ENCODE results near the gene ZNF324. TPM values are rescaled to one million over a fixed set of nuclear protein-coding genes. Genes with fewer than 3 reads are reported as not detected.

The ZNF324 gene
- total and polyA plus RNA-seq, 2 of the 13 experiments (the other 11 are each of a cell fraction or from before 2014, with no cell fraction given): 1.1 to 4.7 TPM

DNA sequence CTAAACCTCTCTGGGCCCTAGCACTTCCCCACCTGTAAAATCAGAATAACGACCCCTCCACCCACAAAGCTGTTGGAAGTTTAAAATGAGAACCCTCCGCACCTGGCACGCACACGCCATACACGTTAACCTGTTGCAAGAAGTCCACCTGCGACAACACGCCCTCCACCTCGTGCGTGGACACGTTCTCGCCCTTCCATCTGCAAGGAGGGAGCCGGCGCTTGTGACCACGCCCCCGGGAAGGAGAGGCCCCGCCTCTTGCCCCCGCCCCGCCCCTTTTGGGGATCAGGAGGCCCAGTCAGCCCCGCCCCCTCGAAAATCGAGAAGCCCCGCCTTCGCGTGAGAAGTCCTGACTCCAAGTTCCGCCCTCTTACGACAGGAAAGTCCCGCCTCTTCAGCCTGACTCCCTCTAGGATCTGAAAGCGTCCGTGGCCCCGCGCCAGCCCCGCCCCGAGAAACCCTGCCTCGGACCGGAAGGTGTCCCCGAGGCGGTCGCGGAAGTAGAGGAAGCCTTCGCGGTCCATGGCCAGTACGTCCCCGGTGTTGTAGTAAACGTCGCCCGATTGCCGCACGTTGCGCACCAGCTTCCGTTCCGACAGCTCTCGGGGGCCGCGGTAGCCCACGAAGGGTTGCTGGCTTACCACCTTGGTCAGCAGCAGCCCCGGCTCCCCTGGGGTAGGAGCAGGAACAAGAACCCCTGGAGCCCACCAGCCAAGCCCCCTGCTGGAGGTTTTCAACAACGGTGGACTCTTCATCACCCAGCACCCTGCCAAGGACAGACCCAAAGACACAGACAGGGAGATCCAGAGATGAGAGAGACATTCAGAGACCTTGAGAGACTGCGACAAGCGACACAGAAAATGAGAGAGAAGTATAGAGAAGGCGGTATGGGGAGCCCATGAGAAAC is 32.4 kb downstream of the ZNF324 start (continued):
- 0 out of 2 replicates have a peak, but pooled peaks have one; percentile 49 for TF ChIP-seq ZNF329 (CRISPR knock-in tag; IDR thresholded peaks at IDR 0.05; ENCODE audit: low read depth)
- TF ChIP-seq ZFP36L2 (CRISPR knock-in tag; IDR thresholded peaks at IDR 0.05): no peak
- peak; percentile 69; the same call in 1 of the 2 replicates for TF ChIP-seq TBX2 (CRISPR knock-in tag; IDR thresholded peaks at IDR 0.05; ENCODE audit: borderline replicate concordance)
- TF ChIP-seq, protein P1, sequence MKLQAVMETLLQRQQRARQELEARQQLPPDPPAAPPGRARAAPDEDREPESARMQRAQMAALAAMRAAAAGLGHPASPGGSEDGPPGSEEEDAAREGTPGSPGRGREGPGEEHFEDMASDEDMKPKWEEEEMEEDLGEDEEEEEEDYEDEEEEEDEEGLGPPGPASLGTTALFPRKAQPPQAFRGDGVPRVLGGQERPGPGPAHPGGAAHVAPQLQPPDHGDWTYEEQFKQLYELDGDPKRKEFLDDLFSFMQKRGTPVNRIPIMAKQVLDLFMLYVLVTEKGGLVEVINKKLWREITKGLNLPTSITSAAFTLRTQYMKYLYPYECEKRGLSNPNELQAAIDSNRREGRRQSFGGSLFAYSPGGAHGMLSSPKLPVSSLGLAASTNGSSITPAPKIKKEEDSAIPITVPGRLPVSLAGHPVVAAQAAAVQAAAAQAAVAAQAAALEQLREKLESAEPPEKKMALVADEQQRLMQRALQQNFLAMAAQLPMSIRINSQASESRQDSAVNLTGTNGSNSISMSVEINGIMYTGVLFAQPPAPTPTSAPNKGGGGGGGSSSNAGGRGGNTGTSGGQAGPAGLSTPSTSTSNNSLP (IDR thresholded peaks at IDR 0.05; ENCODE audit: low read depth, low read length): peak; percentile 25; the same call in 1 of the 2 replicates
- TF ChIP-seq EZH2 (conservative IDR thresholded peaks at IDR 0.05; ENCODE audit: low read depth, low read length): no peak
- no peak for TF ChIP-seq ZNF570 (CRISPR knock-in tag; IDR thresholded peaks at IDR 0.05; ENCODE audit: borderline replicate concordance)
- TF ChIP-seq, protein P2, sequence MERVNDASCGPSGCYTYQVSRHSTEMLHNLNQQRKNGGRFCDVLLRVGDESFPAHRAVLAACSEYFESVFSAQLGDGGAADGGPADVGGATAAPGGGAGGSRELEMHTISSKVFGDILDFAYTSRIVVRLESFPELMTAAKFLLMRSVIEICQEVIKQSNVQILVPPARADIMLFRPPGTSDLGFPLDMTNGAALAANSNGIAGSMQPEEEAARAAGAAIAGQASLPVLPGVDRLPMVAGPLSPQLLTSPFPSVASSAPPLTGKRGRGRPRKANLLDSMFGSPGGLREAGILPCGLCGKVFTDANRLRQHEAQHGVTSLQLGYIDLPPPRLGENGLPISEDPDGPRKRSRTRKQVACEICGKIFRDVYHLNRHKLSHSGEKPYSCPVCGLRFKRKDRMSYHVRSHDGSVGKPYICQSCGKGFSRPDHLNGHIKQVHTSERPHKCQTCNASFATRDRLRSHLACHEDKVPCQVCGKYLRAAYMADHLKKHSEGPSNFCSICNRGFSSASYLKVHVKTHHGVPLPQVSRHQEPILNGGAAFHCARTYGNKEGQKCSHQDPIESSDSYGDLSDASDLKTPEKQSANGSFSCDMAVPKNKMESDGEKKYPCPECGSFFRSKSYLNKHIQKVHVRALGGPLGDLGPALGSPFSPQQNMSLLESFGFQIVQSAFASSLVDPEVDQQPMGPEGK (CRISPR knock-in tag; IDR thresholded peaks at IDR 0.05): peak; percentile 77
- no peak for TF ChIP-seq MTA3 (CRISPR knock-in tag; IDR thresholded peaks at IDR 0.05)
- TF ChIP-seq NONO (IDR thresholded peaks at IDR 0.05): no peak
- TF ChIP-seq NONO (CRISPR knock-in tag; conservative IDR thresholded peaks at IDR 0.05): peak; percentile 95
- 0 out of 2 replicates have a peak, but pooled peaks have one; percentile 21 for TF ChIP-seq ZNF317 (CRISPR knock-in tag; IDR thresholded peaks at IDR 0.05)
- 0 out of 2 replicates have a peak, but pooled peaks have one; percentile 52 for TF ChIP-seq ATF7-NPFF (CRISPR knock-in tag; IDR thresholded peaks at IDR 0.05; ENCODE audit: low read depth)
- peak; percentile 70; the same call in 1 of the 2 replicates for TF ChIP-seq MEF2D (CRISPR knock-in tag; IDR thresholded peaks at IDR 0.05)
- TF ChIP-seq, protein P3, sequence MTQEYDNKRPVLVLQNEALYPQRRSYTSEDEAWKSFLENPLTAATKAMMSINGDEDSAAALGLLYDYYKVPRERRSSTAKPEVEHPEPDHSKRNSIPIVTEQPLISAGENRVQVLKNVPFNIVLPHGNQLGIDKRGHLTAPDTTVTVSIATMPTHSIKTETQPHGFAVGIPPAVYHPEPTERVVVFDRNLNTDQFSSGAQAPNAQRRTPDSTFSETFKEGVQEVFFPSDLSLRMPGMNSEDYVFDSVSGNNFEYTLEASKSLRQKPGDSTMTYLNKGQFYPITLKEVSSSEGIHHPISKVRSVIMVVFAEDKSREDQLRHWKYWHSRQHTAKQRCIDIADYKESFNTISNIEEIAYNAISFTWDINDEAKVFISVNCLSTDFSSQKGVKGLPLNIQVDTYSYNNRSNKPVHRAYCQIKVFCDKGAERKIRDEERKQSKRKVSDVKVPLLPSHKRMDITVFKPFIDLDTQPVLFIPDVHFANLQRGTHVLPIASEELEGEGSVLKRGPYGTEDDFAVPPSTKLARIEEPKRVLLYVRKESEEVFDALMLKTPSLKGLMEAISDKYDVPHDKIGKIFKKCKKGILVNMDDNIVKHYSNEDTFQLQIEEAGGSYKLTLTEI (CRISPR knock-in tag; conservative IDR thresholded peaks at IDR 0.05): no peak
- TF ChIP-seq ZBTB8A (CRISPR knock-in tag; IDR thresholded peaks at IDR 0.05; ENCODE audit: borderline replicate concordance, low read depth): no peak
- TF ChIP-seq, protein P4, sequence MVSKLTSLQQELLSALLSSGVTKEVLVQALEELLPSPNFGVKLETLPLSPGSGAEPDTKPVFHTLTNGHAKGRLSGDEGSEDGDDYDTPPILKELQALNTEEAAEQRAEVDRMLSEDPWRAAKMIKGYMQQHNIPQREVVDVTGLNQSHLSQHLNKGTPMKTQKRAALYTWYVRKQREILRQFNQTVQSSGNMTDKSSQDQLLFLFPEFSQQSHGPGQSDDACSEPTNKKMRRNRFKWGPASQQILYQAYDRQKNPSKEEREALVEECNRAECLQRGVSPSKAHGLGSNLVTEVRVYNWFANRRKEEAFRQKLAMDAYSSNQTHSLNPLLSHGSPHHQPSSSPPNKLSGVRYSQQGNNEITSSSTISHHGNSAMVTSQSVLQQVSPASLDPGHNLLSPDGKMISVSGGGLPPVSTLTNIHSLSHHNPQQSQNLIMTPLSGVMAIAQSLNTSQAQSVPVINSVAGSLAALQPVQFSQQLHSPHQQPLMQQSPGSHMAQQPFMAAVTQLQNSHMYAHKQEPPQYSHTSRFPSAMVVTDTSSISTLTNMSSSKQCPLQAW (CRISPR knock-in tag; IDR thresholded peaks at IDR 0.05): peak; percentile 92
- TF ChIP-seq DNMT3B (CRISPR knock-in tag; conservative IDR thresholded peaks at IDR 0.05): 0 out of 2 replicates have a peak, but pooled peaks have one; percentile 77
- TF ChIP-seq SIX1 (CRISPR knock-in tag; IDR thresholded peaks at IDR 0.05; ENCODE audit: borderline replicate concordance): no peak
- no peak for TF ChIP-seq SP140L (CRISPR knock-in tag; IDR thresholded peaks at IDR 0.05; ENCODE audit: borderline replicate concordance)
- 0 out of 2 replicates have a peak, but pooled peaks have one; percentile 68 for TF ChIP-seq MAZ (IDR thresholded peaks at IDR 0.05; ENCODE audit: borderline replicate concordance, low read depth, low read length)
- TF ChIP-seq MAZ (CRISPR knock-in tag; IDR thresholded peaks at IDR 0.05; ENCODE audit: low read depth): peak; percentile 89
- no peak for TF ChIP-seq NR2F2 (IDR thresholded peaks at IDR 0.05; ENCODE audit: borderline replicate concordance, low read depth)
